Measurements from ENCODE around the gene THOC2.

The THOC2 gene

GRCh38 chrX:123570011-123570590, 162.8 kb downstream of the THOC2 start:
- no peaks in the 10 kb centered on the region for H3K4me1 ChIP-seq (ENCODE audit: control insufficient read depth, insufficient read depth, low read length)
- H3K4me3 ChIP-seq (ENCODE audit: low read depth, low read length): no peak overlapping the region
- ChIA-PET CTCF (interaction anchor here (1.2 kb wide), 1 partner anchor 120 kb away, joined by 4 read pairs; no protein-coding TSS in a partner anchor), POLR2A (no interaction called here)
- no peak overlapping the region for H3K27ac ChIP-seq (ENCODE audit: extremely low read depth, low read depth, low read length)
- H3K9me3 ChIP-seq (ENCODE audit: control insufficient read depth, insufficient read depth, low read depth, low read length): no peaks in the 10 kb centered on the region
- no peak for TF ChIP-seq KLF16 (tag by site-specific recombination; IDR thresholded peaks at IDR 0.05)
- no peak for TF ChIP-seq ZNF76 (tag by site-specific recombination; IDR thresholded peaks at IDR 0.05; ENCODE audit: borderline replicate concordance, low read depth)
- no peak for TF ChIP-seq ZNF843 (tag by site-specific recombination; IDR thresholded peaks at IDR 0.05)
- no peaks in the 10 kb centered on the region for H3K36me3 ChIP-seq (ENCODE audit: control insufficient read depth in 2 of 2, insufficient read depth in 1 of 2, low read length in 2 of 2)

- ChIA-PET POLR2A (no interaction called here), CTCF (no interaction called here)
- no peak for TF ChIP-seq ZBTB8A (tag by site-specific recombination; IDR thresholded peaks at IDR 0.05)
- 0 out of 2 replicates have a peak, but pooled peaks have one; percentile 31 for TF ChIP-seq BCL11A (tag by site-specific recombination; IDR thresholded peaks at IDR 0.05; ENCODE audit: low read depth)
- TF ChIP-seq BCL11B (tag by site-specific recombination; IDR thresholded peaks at IDR 0.05; ENCODE audit: low read depth): 0 out of 2 replicates have a peak, but pooled peaks have one; percentile 62
- H3K36me3 ChIP-seq (ENCODE audit: control insufficient read depth in 2 of 2, insufficient read depth in 1 of 2, low read length in 2 of 2): no peaks in the 10 kb centered on the region
- H3K27ac ChIP-seq (ENCODE audit: extremely low read depth, low read depth, low read length): no peak overlapping the region
- no peaks in the 10 kb centered on the region; the same call in 1 of the 2 replicates for H3K9me3 ChIP-seq (ENCODE audit: control insufficient read depth, insufficient read depth, low read depth, low read length)
- no peak overlapping the region for H3K4me3 ChIP-seq (ENCODE audit: low read depth, low read length)
- no peaks in the 10 kb centered on the region for H3K4me1 ChIP-seq (ENCODE audit: control insufficient read depth, insufficient read depth, low read length)
Measured at GRCh38 chrX:123563167-123563566, 169.7 kb downstream of the THOC2 start.

- TF ChIP-seq ZNF488 (tag by site-specific recombination; IDR thresholded peaks at IDR 0.05): no peak
- no peak for TF ChIP-seq GLI4 (tag by site-specific recombination; IDR thresholded peaks at IDR 0.05)
- TF ChIP-seq ZNF221 (tag by site-specific recombination; IDR thresholded peaks at IDR 0.05; ENCODE audit: borderline replicate concordance): no peak
- no peak for TF ChIP-seq ZNF558 (tag by site-specific recombination; IDR thresholded peaks at IDR 0.05)
- TF ChIP-seq PATZ1 (tag by site-specific recombination; IDR thresholded peaks at IDR 0.05): no peak
- no peak for TF ChIP-seq HOXC10 (CRISPR knock-in tag; IDR thresholded peaks at IDR 0.05)
- TF ChIP-seq ZNF426 (tag by site-specific recombination; IDR thresholded peaks at IDR 0.05): no peak
- no peak for TF ChIP-seq IKZF3 (tag by site-specific recombination; IDR thresholded peaks at IDR 0.05)
- no peak for TF ChIP-seq ZNF560 (tag by site-specific recombination; IDR thresholded peaks at IDR 0.05; ENCODE audit: borderline replicate concordance)
- TF ChIP-seq ZNF211 (tag by site-specific recombination; IDR thresholded peaks at IDR 0.05; ENCODE audit: low read depth): no peak
- TF ChIP-seq ZNF791 (tag by site-specific recombination; IDR thresholded peaks at IDR 0.05): no peak
- no peak for TF ChIP-seq ZNF544 (tag by site-specific recombination; IDR thresholded peaks at IDR 0.05)
- no peak for TF ChIP-seq ZNF18 (tag by site-specific recombination; IDR thresholded peaks at IDR 0.05)
- TF ChIP-seq ZNF292 (tag by site-specific recombination; IDR thresholded peaks at IDR 0.05; ENCODE audit: borderline replicate concordance, low read depth): no peak
- no peak for TF ChIP-seq KLF10 (tag by site-specific recombination; IDR thresholded peaks at IDR 0.05)
- no peak for TF ChIP-seq ZBTB26 (tag by site-specific recombination; optimal IDR thresholded peaks at IDR 0.05)
- TF ChIP-seq ZNF580 (tag by site-specific recombination; IDR thresholded peaks at IDR 0.05): no peak
- no peak for TF ChIP-seq ZNF670 (tag by site-specific recombination; IDR thresholded peaks at IDR 0.05; ENCODE audit: low read depth)
- Histone ChIP-seq H3K4me3 (ENCODE audit: low read depth, low read length) (no peak overlapping the region), H3K4me1 (ENCODE audit: control insufficient read depth, insufficient read depth, low read length) (no peaks in the 10 kb centered on the region), H3K36me3 (ENCODE audit: control insufficient read depth in 2 of 2, insufficient read depth in 1 of 2, low read length in 2 of 2) (no peaks in the 10 kb centered on the region), H3K27ac (ENCODE audit: extremely low read depth, low read depth, low read length) (no peak overlapping the region), H3K9me3 (ENCODE audit: control insufficient read depth, insufficient read depth, low read depth, low read length) (no peaks in the 10 kb centered on the region; the same call in 1 of the 2 replicates)
- POLR2A ChIA-PET: no interaction called here
- CTCF ChIA-PET: no interaction called here
Measured at GRCh38 chrX:123562342-123563146, 170.3 kb downstream of the THOC2 start.

Data from HEK293 (cell line).